Panc1 (cell line): Measurements from ENCODE around the gene GSTT4. TPM values are rescaled to one million over a fixed set of nuclear protein-coding genes. Genes with fewer than 3 reads are reported as not detected.
A peak's percentile ranks its signal among the peaks of the same experiment; 100 is the strongest.
"Not testable (repeated sequence)": the region's sequence is repeated elsewhere in the genome, so short reads cannot be mapped to it uniquely, and the experiment has no call there.

Experiments
- ATAC-seq: fragments of 200-7000 bp; cut with Tn5 transposase; 2 replicates; pipeline ENCODE4 v1.9.1; 2020; ENCODE audit warnings: mild to moderate bottlenecking, moderate library complexity
- BruUV-seq: library from RNA; stranded (reverse); fragments of 400-500 nt; replicated peaks from 2 replicates; lab custom pipeline; 2021; lab: Mats Ljungman, UMichigan
- CTCF ChIA-PET: fragments of 300-600 bp; sonication (Branson Sonifier 250); formaldehyde crosslinking; loops from one replicate; lab custom pipeline; 2022; ENCODE audit warnings: antibody characterized with exemption; lab: Charles Lee
- POLR2A ChIA-PET: fragments of 300-600 bp; sonication (Branson Sonifier 250); formaldehyde crosslinking; loops from one replicate; lab custom pipeline; 2022; ENCODE audit warnings: antibody characterized with exemption; lab: Charles Lee
- DNase-seq: peaks from one replicate; pipeline ENCODE4 v3.0.0-alpha.2; 2010; ENCODE audit warnings: low read depth, low spot score
- H3K27ac ChIP-seq: 2 replicates; pipeline ENCODE4 v1.5.1; 2011; ENCODE audit warnings: mild to moderate bottlenecking, low read length, inconsistent platforms
- H3K27me3 ChIP-seq: fragments of 200-500 bp; sonication (Bioruptor generic); 2 replicates; pipeline ENCODE4 v1.6.0; 2014; ENCODE audit warnings: low read length, inconsistent platforms; ENCODE audit not compliant: control insufficient read depth, insufficient read depth
- H3K36me3 ChIP-seq: fragments of 200-500 bp; sonication (Bioruptor generic); 2 replicates; pipeline ENCODE4 v1.5.1; 2014; ENCODE audit warnings: inconsistent platforms, mild to moderate bottlenecking, low read length, moderate library complexity; ENCODE audit not compliant: control insufficient read depth, insufficient read depth
- H3K4me1 ChIP-seq: 2 replicates; pipeline ENCODE4 v1.5.1; 2011; ENCODE audit warnings: inconsistent platforms, mild to moderate bottlenecking, low read length, moderate library complexity; ENCODE audit not compliant: control insufficient read depth, insufficient read depth
- H3K4me3 ChIP-seq, 2 experiments: 2 replicates each; pipeline ENCODE4 v1.5.1; 2011 to 2012; ENCODE audit warnings: low read depth in 2 of 2, low read length in 2 of 2, mild to moderate bottlenecking in 2 of 2, inconsistent platforms in 1 of 2, moderate library complexity in 1 of 2
- H3K9me3 ChIP-seq: fragments of 200-500 bp; sonication (Bioruptor generic); 2 replicates; pipeline ENCODE4 v1.5.1; 2014; ENCODE audit warnings: low read depth, mild to moderate bottlenecking, inconsistent platforms, low read length, moderate library complexity; ENCODE audit not compliant: control insufficient read depth, insufficient read depth
- POLR2AphosphoS5 ChIP-seq: IDR thresholded peaks from 2 replicates; pipeline ENCODE4 v1.6.1; 2012; ENCODE audit warnings: mild to moderate bottlenecking, low read depth, low read length, moderate library complexity
- SIN3A ChIP-seq: IDR thresholded peaks from 2 replicates; pipeline ENCODE4 v1.6.1; 2012; ENCODE audit warnings: low read depth, mild to moderate bottlenecking, low read length, moderate library complexity, borderline replicate concordance; ENCODE audit not compliant: insufficient read depth
- TCF7L2 ChIP-seq: IDR thresholded peaks from 2 replicates; pipeline ENCODE4 v1.6.1; 2011; ENCODE audit warnings: mild to moderate bottlenecking, low read depth, low read length, inconsistent platforms
- in situ Hi-C: cut with HindIII; loops from 2 replicates; pipeline ENCODE4 v1.10.0; 2016; ENCODE audit warnings: low sequenced_read_pairs, low pct_unique_long_range_greater_than_20kb
- intact Hi-C: fragments of 100-400 bp; cut with micrococcal nuclease; formaldehyde crosslinking; loops from one replicate; pipeline ENCODE4 v1.10.0; 2022; ENCODE audit not compliant: unreplicated experiment
- total RNA-seq: library from RNA; stranded (reverse); gene quantifications from one replicate; pipeline ENCODE4 v1.2.1, GENCODE V29; 2021; ENCODE audit not compliant: unreplicated experiment
- TF ChIP-seq, protein P1 (sequence below): fragments of 450-650 bp; IDR thresholded peaks from 2 replicates; pipeline ENCODE4 v1.5.1; 2017; ENCODE audit warnings: mild to moderate bottlenecking
- TF ChIP-seq, protein P2 (sequence below), 2 experiments: IDR thresholded peaks; 2 replicates each; pipeline ENCODE4 v1.6.1; 2011 to 2012; ENCODE audit warnings: low read depth in 2 of 2, control low read depth in 1 of 2, low read length in 1 of 2, mild to moderate bottlenecking in 1 of 2, moderate library complexity in 1 of 2; ENCODE audit not compliant: insufficient read depth in 1 of 2

Gene GSTT4
- total RNA-seq, 1 experiment from 2014 or later, result not detected

DNA sequence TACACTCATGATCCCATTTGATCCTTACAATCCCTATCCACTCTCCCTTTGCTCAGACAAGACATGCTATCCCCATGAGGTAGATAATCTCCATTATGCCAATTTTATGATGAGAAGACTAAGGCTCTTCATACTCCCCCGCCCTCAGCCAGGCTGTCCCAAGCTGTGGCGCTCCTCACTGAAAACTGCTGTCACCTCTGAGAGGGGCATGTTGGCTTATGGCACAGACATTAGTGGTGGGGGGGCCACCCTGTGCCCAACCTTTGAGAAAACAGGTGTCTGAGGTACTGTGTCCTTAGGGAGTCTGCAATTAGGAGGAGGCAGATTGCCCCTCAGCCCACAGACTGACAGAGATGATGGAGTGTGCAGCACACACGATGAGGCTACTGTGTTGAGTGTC, 36.2 kb downstream of the GSTT4 start:
- Histone ChIP-seq H3K4me3 (no peak overlapping the region), H3K9me3 (no peaks in the 10 kb centered on the region), H3K36me3 (no peaks in the 10 kb centered on the region), H3K27me3 (no peaks in the 10 kb centered on the region), H3K27ac (no peak overlapping the region), H3K4me1 (no peaks in the 10 kb centered on the region)
- no TSS peak for BruUV-seq
- intact Hi-C loops (no loop called here), in situ Hi-C loops (no loop called here)
- TF ChIP-seq, protein P1, sequence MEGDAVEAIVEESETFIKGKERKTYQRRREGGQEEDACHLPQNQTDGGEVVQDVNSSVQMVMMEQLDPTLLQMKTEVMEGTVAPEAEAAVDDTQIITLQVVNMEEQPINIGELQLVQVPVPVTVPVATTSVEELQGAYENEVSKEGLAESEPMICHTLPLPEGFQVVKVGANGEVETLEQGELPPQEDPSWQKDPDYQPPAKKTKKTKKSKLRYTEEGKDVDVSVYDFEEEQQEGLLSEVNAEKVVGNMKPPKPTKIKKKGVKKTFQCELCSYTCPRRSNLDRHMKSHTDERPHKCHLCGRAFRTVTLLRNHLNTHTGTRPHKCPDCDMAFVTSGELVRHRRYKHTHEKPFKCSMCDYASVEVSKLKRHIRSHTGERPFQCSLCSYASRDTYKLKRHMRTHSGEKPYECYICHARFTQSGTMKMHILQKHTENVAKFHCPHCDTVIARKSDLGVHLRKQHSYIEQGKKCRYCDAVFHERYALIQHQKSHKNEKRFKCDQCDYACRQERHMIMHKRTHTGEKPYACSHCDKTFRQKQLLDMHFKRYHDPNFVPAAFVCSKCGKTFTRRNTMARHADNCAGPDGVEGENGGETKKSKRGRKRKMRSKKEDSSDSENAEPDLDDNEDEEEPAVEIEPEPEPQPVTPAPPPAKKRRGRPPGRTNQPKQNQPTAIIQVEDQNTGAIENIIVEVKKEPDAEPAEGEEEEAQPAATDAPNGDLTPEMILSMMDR, result no peak
- TF ChIP-seq TCF7L2 (no peak), SIN3A (no peak), POLR2AphosphoS5 (no peak)
- TF ChIP-seq, protein P2, sequence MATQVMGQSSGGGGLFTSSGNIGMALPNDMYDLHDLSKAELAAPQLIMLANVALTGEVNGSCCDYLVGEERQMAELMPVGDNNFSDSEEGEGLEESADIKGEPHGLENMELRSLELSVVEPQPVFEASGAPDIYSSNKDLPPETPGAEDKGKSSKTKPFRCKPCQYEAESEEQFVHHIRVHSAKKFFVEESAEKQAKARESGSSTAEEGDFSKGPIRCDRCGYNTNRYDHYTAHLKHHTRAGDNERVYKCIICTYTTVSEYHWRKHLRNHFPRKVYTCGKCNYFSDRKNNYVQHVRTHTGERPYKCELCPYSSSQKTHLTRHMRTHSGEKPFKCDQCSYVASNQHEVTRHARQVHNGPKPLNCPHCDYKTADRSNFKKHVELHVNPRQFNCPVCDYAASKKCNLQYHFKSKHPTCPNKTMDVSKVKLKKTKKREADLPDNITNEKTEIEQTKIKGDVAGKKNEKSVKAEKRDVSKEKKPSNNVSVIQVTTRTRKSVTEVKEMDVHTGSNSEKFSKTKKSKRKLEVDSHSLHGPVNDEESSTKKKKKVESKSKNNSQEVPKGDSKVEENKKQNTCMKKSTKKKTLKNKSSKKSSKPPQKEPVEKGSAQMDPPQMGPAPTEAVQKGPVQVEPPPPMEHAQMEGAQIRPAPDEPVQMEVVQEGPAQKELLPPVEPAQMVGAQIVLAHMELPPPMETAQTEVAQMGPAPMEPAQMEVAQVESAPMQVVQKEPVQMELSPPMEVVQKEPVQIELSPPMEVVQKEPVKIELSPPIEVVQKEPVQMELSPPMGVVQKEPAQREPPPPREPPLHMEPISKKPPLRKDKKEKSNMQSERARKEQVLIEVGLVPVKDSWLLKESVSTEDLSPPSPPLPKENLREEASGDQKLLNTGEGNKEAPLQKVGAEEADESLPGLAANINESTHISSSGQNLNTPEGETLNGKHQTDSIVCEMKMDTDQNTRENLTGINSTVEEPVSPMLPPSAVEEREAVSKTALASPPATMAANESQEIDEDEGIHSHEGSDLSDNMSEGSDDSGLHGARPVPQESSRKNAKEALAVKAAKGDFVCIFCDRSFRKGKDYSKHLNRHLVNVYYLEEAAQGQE (IDR thresholded peaks at IDR 0.05; ENCODE audit: insufficient read depth in 1 of 2, low read depth in 2 of 2, low read length in 1 of 2), result no peak
- no peak for ATAC-seq
- POLR2A ChIA-PET, result no interaction called here
- DNase-seq, result no peak
- CTCF ChIA-PET, result no interaction called here

DNA sequence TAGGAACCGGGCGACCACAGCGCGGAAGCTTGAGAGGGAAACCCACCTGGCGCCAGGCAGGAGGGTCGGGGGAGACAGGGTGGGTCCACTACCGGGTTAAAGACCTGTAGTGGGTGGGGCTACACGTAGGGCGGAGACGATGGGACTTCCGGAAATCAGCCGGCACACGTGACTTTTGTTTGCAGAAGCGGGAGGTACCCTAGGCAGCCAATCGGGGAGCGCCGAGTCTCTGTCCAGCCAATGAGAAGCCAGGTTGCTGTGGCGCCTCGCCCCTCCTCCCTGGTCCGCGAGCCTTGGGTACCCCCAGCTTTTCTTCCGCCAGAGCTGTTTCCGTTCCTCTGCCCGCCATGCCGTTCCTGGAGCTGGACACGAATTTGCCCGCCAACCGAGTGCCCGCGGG, 38.7 kb downstream of the GSTT4 start, which contains the start of gene DDTL:
Gene DDTL (plus strand): TSS at position 321 of the 400 bp plus-strand sequence. CDS start 27 bp downstream, at position 348.
- in situ Hi-C loops, result not testable (repeated sequence)

DNA sequence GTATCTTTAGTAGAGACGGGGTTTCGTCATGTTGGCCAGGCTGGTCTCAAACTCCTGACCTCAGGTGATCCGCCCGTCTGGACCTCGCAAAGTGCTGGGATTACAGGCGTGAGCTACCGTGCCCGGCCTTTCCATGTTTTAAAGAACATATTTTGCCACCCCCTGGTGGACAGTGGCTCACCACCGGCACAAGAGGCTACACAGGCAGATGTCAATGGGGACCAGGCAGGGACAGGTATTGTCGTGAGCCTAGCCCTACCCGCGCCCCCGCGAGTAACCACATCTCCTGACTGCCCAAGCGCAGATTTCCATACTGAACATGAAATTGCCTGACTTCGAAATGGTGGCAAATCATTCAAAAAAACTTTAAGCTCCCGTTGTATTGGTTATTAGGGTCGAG, 39.2 kb downstream of the GSTT4 start:
- DNase-seq, H3K4me3 ChIP-seq, POLR2A ChIA-PET, intact Hi-C loops, CTCF ChIA-PET, H3K27ac ChIP-seq, H3K27me3 ChIP-seq, H3K36me3 ChIP-seq, in situ Hi-C loops, BruUV-seq, H3K4me1 ChIP-seq, H3K9me3 ChIP-seq: not testable (repeated sequence)
- ATAC-seq, result peak; percentile 71

More for the DNA sequence above, 38.7 kb downstream of the GSTT4 start, which contains the start of gene DDTL:
- H3K4me3 ChIP-seq, CTCF ChIA-PET, H3K36me3 ChIP-seq, H3K9me3 ChIP-seq, DNase-seq, H3K27me3 ChIP-seq, intact Hi-C loops, H3K4me1 ChIP-seq, H3K27ac ChIP-seq, POLR2A ChIA-PET, BruUV-seq: not testable (repeated sequence)
- ATAC-seq, result peak; percentile 97

DNA sequence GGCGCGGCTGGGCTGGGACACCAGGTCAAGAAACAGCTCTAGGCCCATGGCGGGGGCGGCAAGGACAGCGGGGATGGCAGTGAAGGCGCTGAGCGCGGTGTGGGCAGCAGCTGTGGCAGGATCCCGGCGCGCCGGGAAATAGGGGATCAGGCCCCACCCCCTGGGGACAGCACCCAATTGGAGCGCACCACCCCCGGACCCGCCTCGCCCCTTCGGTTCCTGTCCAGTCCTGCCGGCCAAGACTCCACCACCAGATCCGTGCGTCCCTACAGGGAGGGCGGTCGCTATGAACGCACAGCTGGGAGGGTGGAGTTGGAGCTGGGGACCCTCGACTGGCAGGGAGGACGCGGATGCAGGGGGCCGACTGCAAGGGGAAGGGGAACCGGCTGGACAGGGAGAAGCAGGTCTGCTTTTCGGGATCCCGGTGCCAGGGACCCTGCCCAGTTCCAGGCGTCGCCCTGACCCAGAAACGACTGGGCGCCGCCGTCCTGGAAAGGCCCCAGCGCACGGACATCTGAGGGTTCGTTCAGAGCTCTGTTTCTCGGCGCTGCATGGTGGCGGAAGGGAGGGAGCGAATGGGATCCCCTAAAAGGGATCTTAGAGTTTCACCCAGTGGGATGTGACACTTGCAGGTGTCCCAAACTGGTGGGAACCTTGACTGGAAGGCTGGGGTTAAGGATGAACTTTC, 44.0 kb downstream of the GSTT4 start, which contains the start of gene GSTT2B:
Gene GSTT2B (minus strand): TSS at position 112 of the 688 bp plus-strand sequence. CDS start 64 bp downstream, at position 48.
- H3K4me1 ChIP-seq, BruUV-seq, in situ Hi-C loops, POLR2A ChIA-PET, DNase-seq, H3K27me3 ChIP-seq, CTCF ChIA-PET, H3K9me3 ChIP-seq, intact Hi-C loops, H3K27ac ChIP-seq, H3K36me3 ChIP-seq: not testable (repeated sequence)
- 0 out of 4 replicates have a peak within 1 kb of the TSS, but pooled peaks of 1 of the 2 experiments have one; percentile 9 for H3K4me3 ChIP-seq
- ATAC-seq, result peak; percentile 92
